Endothelial cell of umbilical vein (primary cell): ENCODE data around the gene S100A16. TPM values are rescaled to one million over a fixed set of nuclear protein-coding genes. Genes with fewer than 3 reads are reported as not detected.

ENCODE experiments used
- BruUV-seq: library from RNA; stranded (reverse); fragments of 400-500 nt; replicated peaks from 2 replicates; lab custom pipeline; 2021; lab: Mats Ljungman, UMichigan
- CTCF ChIA-PET: fragments of 300-600, 350-600 bp; sonication (Branson Sonifier 250); formaldehyde crosslinking; loops from one replicate; lab custom pipeline; 2021; ENCODE audit warnings: antibody characterized with exemption, inconsistent platforms; lab: Charles Lee
- POLR2A ChIA-PET: fragments of 300-600, 350-600 bp; sonication (Branson Sonifier 250); formaldehyde crosslinking; loops from one replicate; lab custom pipeline; 2021; ENCODE audit warnings: antibody characterized with exemption, inconsistent platforms; lab: Charles Lee
- DNase-seq: peaks from one replicate; pipeline ENCODE4 v3.0.0-alpha.2; 2011; ENCODE audit warnings: low read depth, low spot score
- FAIRE-seq: peaks from 2 replicates; lab custom pipeline; 2011; peaks lifted over from hg19 to GRCh38; lab: Jason Lieb, UNC
- H2AFZ ChIP-seq: 2 replicates; pipeline ENCODE4 v1.6.0; 2012; ENCODE audit warnings: low read depth, low read length, control low read depth, inconsistent platforms
- H3K27ac ChIP-seq: 2 replicates; pipeline ENCODE4 v1.5.1; 2011; ENCODE audit warnings: low read depth, mild to moderate bottlenecking, control low read depth, low read length, moderate library complexity; ENCODE audit not compliant: insufficient read depth
- H3K27me3 ChIP-seq, 2 experiments: 2 replicates each; pipeline versions ENCODE4 v1.6.0 to v1.6.1; 2011; ENCODE audit warnings: low read length in 2 of 2, mixed read lengths in 1 of 2; ENCODE audit not compliant: control insufficient read depth in 2 of 2, insufficient read depth in 2 of 2
- H3K36me3 ChIP-seq, 2 experiments: 2 replicates in 1 of 2; 3 replicates in 1 of 2; pipeline ENCODE4 v1.5.1; 2011; ENCODE audit warnings: low read length in 2 of 2, mild to moderate bottlenecking in 1 of 2, moderate library complexity in 1 of 2; ENCODE audit not compliant: control insufficient read depth in 2 of 2, insufficient read depth in 2 of 2; ENCODE audit errors: extremely low read depth in 1 of 2
- H3K4me1 ChIP-seq: 3 replicates; pipeline ENCODE4 v1.5.1; 2011; ENCODE audit warnings: mild to moderate bottlenecking, low read length; ENCODE audit not compliant: control insufficient read depth, insufficient read depth; ENCODE audit errors: extremely low read depth
- H3K4me2 ChIP-seq: 2 replicates; pipeline ENCODE4 v1.6.1; 2011; ENCODE audit warnings: low read length, control low read depth, mixed read lengths; ENCODE audit not compliant: insufficient read depth
- H3K4me3 ChIP-seq, 3 experiments: fragments of 200-600 bp in 1 of 3; sonication (generic), shearing (Covaris generic) in 1 of 3; replicated peaks in 1 of 3; 2 replicates each; pipeline ENCODE4 v1.5.1; 2011 to 2016; ENCODE audit warnings: control low read depth in 3 of 3, low read length in 3 of 3, mild to moderate bottlenecking in 2 of 3, inconsistent platforms in 1 of 3, low read depth in 1 of 3, moderate library complexity in 1 of 3; ENCODE audit not compliant: insufficient read depth in 1 of 3
- H3K79me2 ChIP-seq: 2 replicates; pipeline ENCODE4 v1.6.0; 2012; ENCODE audit warnings: low read length, inconsistent platforms; ENCODE audit not compliant: control insufficient read depth, insufficient read depth
- H3K9ac ChIP-seq: replicated peaks from 2 replicates; pipeline ENCODE3; 2011; ENCODE audit warnings: low read length, control low read depth; ENCODE audit not compliant: insufficient read depth; ENCODE audit errors: extremely low read depth
- H3K9me1 ChIP-seq: replicated peaks from 3 replicates; pipeline ENCODE4 v1.6.0; 2011; ENCODE audit warnings: mild to moderate bottlenecking, low read length; ENCODE audit not compliant: control insufficient read depth, insufficient read depth; ENCODE audit errors: extremely low read depth
- H3K9me3 ChIP-seq: replicated peaks from 2 replicates; pipeline ENCODE4 v1.5.1; 2012; ENCODE audit warnings: low read length, inconsistent platforms; ENCODE audit not compliant: control insufficient read depth, insufficient read depth
- H4K20me1 ChIP-seq: replicated peaks from 2 replicates; pipeline ENCODE3; 2011; ENCODE audit warnings: mild to moderate bottlenecking, low read length; ENCODE audit not compliant: control insufficient read depth, insufficient read depth; ENCODE audit errors: extremely low read depth
- CTCF ChIP-seq, 2 donors: IDR thresholded peaks; 1 replicate in 1 of 2; 2 replicates in 1 of 2; pipeline ENCODE4 v1.5.1; 2011; ENCODE audit warnings: low read length in 2 of 2, mild to moderate bottlenecking in 2 of 2, moderate library complexity in 2 of 2, control low read depth in 1 of 2, inconsistent platforms in 1 of 2, low read depth in 1 of 2; ENCODE audit not compliant: insufficient read depth in 1 of 2; ENCODE audit errors: extremely low read depth in 1 of 2
- GATA2 ChIP-seq: IDR thresholded peaks from 2 replicates; pipeline ENCODE4 v1.7.0; 2011; ENCODE audit warnings: low read depth, mild to moderate bottlenecking, moderate library complexity, mixed read lengths, low read length; ENCODE audit not compliant: insufficient read length, insufficient read depth
- JUN ChIP-seq: IDR thresholded peaks from 2 replicates; pipeline ENCODE4 v1.6.1; 2011; ENCODE audit warnings: borderline replicate concordance, low read depth; ENCODE audit not compliant: insufficient read length, insufficient read depth
- MAX ChIP-seq: IDR thresholded peaks from 2 replicates; pipeline ENCODE4 v1.6.1; 2011; ENCODE audit not compliant: insufficient read depth, insufficient read length
- MYC ChIP-seq: IDR thresholded peaks from one replicate; pipeline ENCODE4 v1.6.1; 2011; ENCODE audit warnings: mild to moderate bottlenecking, low read depth, low read length
- POLR2A ChIP-seq: IDR thresholded peaks from 2 replicates; pipeline ENCODE4 v1.6.1; 2012; ENCODE audit warnings: low read depth, mild to moderate bottlenecking, control low read depth, low read length
- POLR2AphosphoS5 ChIP-seq: IDR thresholded peaks from 2 replicates; pipeline ENCODE4 v1.6.1; 2012; ENCODE audit warnings: low read depth, mild to moderate bottlenecking, control low read depth, low read length, moderate library complexity; ENCODE audit not compliant: insufficient read depth
- dilution Hi-C: fragments of 300-500 bp; cut with MboI; formaldehyde crosslinking; loops from one replicate; pipeline ENCODE4 v1.15.0; 2019; ENCODE audit warnings: low sequenced_read_pairs; ENCODE audit not compliant: extremely low pct_ligation_motif_present
- intact Hi-C: fragments of 100-400 bp; cut with micrococcal nuclease; formaldehyde crosslinking; loops from one replicate; pipeline ENCODE4 v1.10.0; 2022
- polyA plus RNA-seq, 4 experiments: library from polyadenylated mRNA; depleted of rRNA in 3 of 4; stranded (reverse) in 3 of 4; unstranded in 1 of 4; fragments of >200 nt; gene quantifications; 2 replicates each; pipeline versions ENCODE4 v1.2.1 to v1.2.3, GENCODE V29; 2011 to 2012; ENCODE audit warnings: missing spikeins in 1 of 4
- total RNA-seq: library from RNA; stranded (reverse); gene quantifications from 2 replicates; pipeline ENCODE4 v1.2.3, GENCODE V29; 2021

The S100A16 gene
- total and polyA plus RNA-seq, 2 donors (not counting 3 experiments of a cell fraction or from before 2014, with no cell fraction given): 701 to 1,770 TPM

GRCh38 chr1:153613406-153613805 lies 469 bp upstream of the S100A16 start:
- intact Hi-C loops: no loop called here
- FAIRE-seq (no peak), DNase-seq (no peak)
- no peaks in the 10 kb centered on the region for H4K20me1 ChIP-seq
- H3K27me3 ChIP-seq: no peaks in the 10 kb centered on the region
- dilution Hi-C loops: no loop called here
- no peak overlapping the region for H3K27ac ChIP-seq
- no peak overlapping the region for H3K4me3 ChIP-seq
- H3K79me2 ChIP-seq: peaks cover 25% of the 10 kb centered on the region
- H3K9me3 ChIP-seq: no peaks in the 10 kb centered on the region
- no TSS peak for BruUV-seq
- H2AFZ ChIP-seq: no peak overlapping the region
- ChIA-PET CTCF (interaction anchor here (1.7 to 7.7 kb wide), 5 partner anchors 8 to 80 kb away, joined by 6 to 54 read pairs (median 20); partner anchors contain the start of genes S100A1 and S100A13), POLR2A (interaction anchor here (1.1 to 2.0 kb wide), 3 partner anchors 14 to 41 kb away, joined by 3 to 9 read pairs (median 5); partner anchors contain the start of genes CHTOP, S100A1 and S100A13)
- peaks cover 19% of the 10 kb centered on the region for H3K4me1 ChIP-seq
- no peak for TF ChIP-seq GATA2
- H3K9ac ChIP-seq: no peak overlapping the region
- no peaks in the 10 kb centered on the region for H3K36me3 ChIP-seq
- H3K4me2 ChIP-seq: no peak overlapping the region
- no peaks in the 10 kb centered on the region for H3K9me1 ChIP-seq

GRCh38 chr1:153612111-153612754 lies 704 bp downstream of the S100A16 start:
- FAIRE-seq: no peak
- intact Hi-C loops (no loop called here), dilution Hi-C loops (no loop called here)
- POLR2A ChIA-PET: interaction anchor here (0.6 to 2.0 kb wide), 4 partner anchors 12 to 40 kb away, joined by 3 to 9 read pairs (median 6); partner anchors contain the start of genes CHTOP, S100A1 and S100A13
- Histone ChIP-seq H3K9ac (peak overlapping the region; percentile 70), H4K20me1 (no peaks in the 10 kb centered on the region), H3K27me3 (no peaks in the 10 kb centered on the region), H3K4me3 (peak overlapping the region; percentile 32 to 62 (median 37)), H2AFZ (no peak overlapping the region), H3K4me1 (peaks cover 30% of the 10 kb centered on the region), H3K9me1 (no peaks in the 10 kb centered on the region), H3K4me2 (peak overlapping the region; percentile 51), H3K36me3 (peaks cover 4 to 6% of the 10 kb centered on the region in 2 experiments), H3K9me3 (no peaks in the 10 kb centered on the region), H3K79me2 (peaks cover 37% of the 10 kb centered on the region), H3K27ac (peak overlapping the region; percentile 42)
- DNase-seq: no peak
- CTCF ChIA-PET: interaction anchor here (0.7 to 7.7 kb wide), 7 partner anchors 9 to 102 kb away, joined by 3 to 54 read pairs (median 6); partner anchors contain the start of gene S100A13
- no TSS peak for BruUV-seq
- TF ChIP-seq POLR2A: no peak
- TF ChIP-seq CTCF (IDR thresholded peaks at IDR 0.05; ENCODE audit: extremely low read depth in 1 of 2, insufficient read depth in 1 of 2, low read depth in 1 of 2, low read length in 2 of 2): no peak
- no peak for TF ChIP-seq GATA2
- no peak for TF ChIP-seq MAX
- no peak for TF ChIP-seq POLR2AphosphoS5
- TF ChIP-seq MYC: no peak
- TF ChIP-seq JUN: no peak
